Adrenal gland (tissue), 12 donors: ENCODE data around the gene HIF1AN. TPM values are rescaled to one million over a fixed set of nuclear protein-coding genes. Genes with fewer than 3 reads are reported as not detected.

Experiments
- DNase-seq, 7 donors: peaks; one replicate each; pipeline ENCODE4 v3.0.0-alpha.2; 2019 to 2020
- H3K27ac ChIP-seq, 5 donors: fragments of 200-600 bp; sonication (generic) in 4 of 5; 1 replicate in 3 of 5; 2 replicates in 2 of 5; pipeline versions ENCODE4 v1.5.1 to v1.8.0; 2016 to 2020; ENCODE audit warnings: mild to moderate bottlenecking in 1 of 5
- H3K27me3 ChIP-seq: fragments of 200-600 bp; 2 replicates; pipeline ENCODE4 v1.8.0; 2021
- H3K36me3 ChIP-seq, 2 donors: fragments of 200-600 bp; replicated peaks in 1 of 2; 1 replicate in 1 of 2; 2 replicates in 1 of 2; pipeline versions ENCODE4 v1.5.1 to v1.8.0; 2018 to 2022
- H3K4me1 ChIP-seq, 2 donors: fragments of 200-600 bp; replicated peaks in 1 of 2; 1 replicate in 1 of 2; 2 replicates in 1 of 2; pipeline versions ENCODE4 v1.5.1 to v1.8.0; 2018 to 2021
- H3K4me3 ChIP-seq, 4 donors: fragments of 200-600 bp; sonication (generic) in 3 of 4; one replicate each; pipeline ENCODE4 v1.5.1; 2016 to 2018
- H3K9me3 ChIP-seq, 3 donors: fragments of 200-600 bp; sonication (generic) in 1 of 3; replicated peaks in 1 of 3; 1 replicate in 2 of 3; 2 replicates in 1 of 3; pipeline versions ENCODE4 v1.5.1 to v1.8.0; 2016 to 2021
- CTCF ChIP-seq, 6 experiments: fragments of 450-650 bp in 4 of 6; fragments of 200-600 bp in 2 of 6; sonication (generic) in 1 of 6; IDR thresholded peaks; 1 replicate in 5 of 6; 2 replicates in 1 of 6; pipeline versions ENCODE4 v1.5.1 to v1.8.0; 2016 to 2021; ENCODE audit warnings: antibody characterized with exemption in 6 of 6, mild to moderate bottlenecking in 2 of 6, moderate library complexity in 1 of 6
- POLR2A ChIP-seq, 2 donors: fragments of 450-650 bp; IDR thresholded peaks; one replicate each; pipeline ENCODE4 v1.6.1; 2017; ENCODE audit warnings: antibody characterized with exemption in 2 of 2, mild to moderate bottlenecking in 2 of 2, moderate library complexity in 1 of 2
- WGBS, 4 donors: extraction: QIAGEN DNeasy Blood & Tissue Kit in 2 of 4; methylation state at CpG; one replicate each; pipeline versions ENCODE4 v1.1.5 to v1.1.7; 2013 to 2017; 5-methylcytosine and 5-hydroxymethylcytosine counted together
- intact Hi-C, 2 donors: fragments of 100-400 bp; cut with DNase I; formaldehyde crosslinking; loops; one replicate each; pipeline versions ENCODE4 v1.14.1 to v1.15.0; 2022 to 2023
- polyA plus RNA-seq, 3 donors: library from polyadenylated mRNA; stranded (reverse); fragments of 200-250 nt in 2 of 3; fragments of 350-450 nt in 1 of 3; fragmentation: Illumina TruSeq in 1 of 3; extraction: RNeasy Lipid Tissue Mini Kit (QIAGEN cat#74804) in 1 of 3; gene quantifications; one replicate each; pipeline ENCODE4 v1.2.3, GENCODE V29; 2013 to 2014
- total RNA-seq, 9 donors: library from RNA; depleted of rRNA in 4 of 9; stranded (reverse); fragments of >200 nt in 4 of 9; fragments of 120-200 nt in 1 of 9; fragmentation: NEBNext Ultra II Directional in 1 of 9; extraction: Animal tissue kit (Norgen Biotek cat#: 25700) in 1 of 9; gene quantifications; one replicate each; pipeline versions ENCODE4 v1.1.0 to v1.2.4, GENCODE V29; 2013 to 2023
- donor health status: healthy with polysubstance abuse.
- donor health status: Bipolar disorder and iron deficiency.
- donor health status: DM: yes; HTN: yes; CAD: no.
- donor health status: DM: no; HTN: no; CAD: no.
- donor health status: DM: no; HTN: no; CAD: no.
- donor health status: DM: yes; HTN: yes; CAD: no.

HIF1AN gene
- total and polyA plus RNA-seq, 12 donors: 6.7 to 46.4 (median 20.0) TPM

- Histone ChIP-seq H3K27ac (no peak overlapping the region), H3K9me3 (no peaks in the 10 kb centered on the region), H3K4me1 (no peaks in the 10 kb centered on the region), H3K36me3 (peaks cover 0 to 19% of the 10 kb centered on the region in 2 donors), H3K4me3 (no peak overlapping the region), H3K27me3 (no peaks in the 10 kb centered on the region)
- no peak for TF ChIP-seq CTCF (IDR thresholded peaks at IDR 0.05)
- intact Hi-C loops: no loop called here
- DNase-seq: no peak
- WGBS, 4 donors: 89 to 93% (median 93%) methylated on average over 3 of the region's 3 CpGs
Observed at GRCh38 chr10:100553929-100554328, 18.2 kb downstream of the HIF1AN start.

GRCh38 chr10:100554902-100555301 lies 19.2 kb downstream of the HIF1AN start:
- H3K9me3 ChIP-seq: no peaks in the 10 kb centered on the region
- no peak for TF ChIP-seq CTCF (IDR thresholded peaks at IDR 0.05)
- TF ChIP-seq POLR2A (IDR thresholded peaks at IDR 0.05): no peak
- no peak overlapping the region for H3K4me3 ChIP-seq
- H3K36me3 ChIP-seq: peaks cover 0 to 9% of the 10 kb centered on the region in 2 donors
- no peak overlapping the region for H3K27ac ChIP-seq
- H3K4me1 ChIP-seq: no peaks in the 10 kb centered on the region
- 83 to 92% (median 90%) methylated on average over 2 of the region's 2 CpGs for WGBS, 4 donors
- intact Hi-C loops: no loop called here
- DNase-seq: no peak
- no peaks in the 10 kb centered on the region for H3K27me3 ChIP-seq

- no peaks in the 10 kb centered on the region for H3K9me3 ChIP-seq
- H3K27me3 ChIP-seq: peaks cover 15% of the 10 kb centered on the region
- no peaks in the 10 kb centered on the region for H3K36me3 ChIP-seq
- no peak overlapping the region for H3K4me3 ChIP-seq
- peaks cover 5 to 6% of the 10 kb centered on the region in 2 donors for H3K4me1 ChIP-seq
- WGBS, 4 donors: 96 to 100% (median 99%) methylated on average over 1 of the region's 1 CpG
- intact Hi-C loops: loop anchor here in 1 of 2 donors (5.0 to 10.0 kb wide), 2 partner anchors 182 to 315 kb away; no protein-coding TSS in a partner anchor
- H3K27ac ChIP-seq: no peak overlapping the region
- no peak for DNase-seq
- TF ChIP-seq CTCF (IDR thresholded peaks at IDR 0.05): no peak
- TF ChIP-seq POLR2A (IDR thresholded peaks at IDR 0.05): no peak
Observed at GRCh38 chr10:100560248-100560647, 24.5 kb downstream of the HIF1AN start.

- Histone ChIP-seq H3K36me3 (no peaks in the 10 kb centered on the region), H3K9me3 (no peaks in the 10 kb centered on the region), H3K4me3 (no peak overlapping the region), H3K27me3 (peaks cover 18% of the 10 kb centered on the region), H3K4me1 (peaks cover 5 to 6% of the 10 kb centered on the region in 2 donors), H3K27ac (no peak overlapping the region)
- intact Hi-C loops: loop anchor here in 1 of 2 donors (5.0 to 10.0 kb wide), 2 partner anchors 181 to 314 kb away; no protein-coding TSS in a partner anchor
- WGBS, 4 donors: 50 to 69% (median 58%) methylated on average over 2 of the region's 2 CpGs
- TF ChIP-seq POLR2A (IDR thresholded peaks at IDR 0.05) (no peak), CTCF (IDR thresholded peaks at IDR 0.05) (no peak)
- no peak for DNase-seq
Observed at GRCh38 chr10:100561005-100561404, 25.3 kb downstream of the HIF1AN start.
